ENCODE measurements around the gene REM2. TPM values are rescaled to one million over a fixed set of nuclear protein-coding genes. Genes with fewer than 3 reads are reported as not detected.

REM2 gene
- total RNA-seq, 1 experiment from 2014 or later: 0.73 TPM

DNA sequence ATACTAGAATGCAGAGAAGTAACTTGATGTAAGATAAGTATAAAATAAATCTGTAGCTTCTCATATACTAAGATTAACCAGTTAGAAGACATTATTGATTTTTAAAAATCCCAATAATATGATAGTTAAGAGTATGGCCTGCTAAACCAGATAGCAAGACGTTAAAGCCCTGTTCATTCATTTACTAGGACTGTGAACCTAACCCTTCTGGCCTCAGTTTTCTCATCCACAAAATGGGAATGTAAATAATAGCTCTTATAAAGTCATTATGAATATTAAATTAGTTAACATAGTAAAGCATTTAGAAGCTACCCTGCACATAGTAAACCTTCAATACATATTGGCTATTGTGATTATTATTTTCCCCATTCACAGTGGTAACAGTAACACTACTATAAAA, 52.1 kb downstream of the REM2 start:
- Histone ChIP-seq H3K36me3 (replicated peaks; ENCODE audit: control insufficient read depth, insufficient read depth, low read length) (no peaks in the 10 kb centered on the region), H3K4me3 (ENCODE audit: insufficient read depth, low read depth, low read length) (no peak overlapping the region), H3K27me3 (ENCODE audit: control insufficient read depth, insufficient read depth, low read length) (no peaks in the 10 kb centered on the region)
- no peak for DNase-seq

Other genes starting within 250 kb of the REM2 start
- gene OR6J1, start 238.9 kb upstream of the REM2 start, total RNA-seq (2014; rRNA removed; shearing (Covaris generic)): not detected in 2 replicates
- gene OXA1L, start 116.5 kb upstream of the REM2 start, total RNA-seq (2014; rRNA removed; shearing (Covaris generic)): 192 and 227 TPM in 2 replicates
- 5.7 and 8.3 TPM in 2 replicates for gene SLC7A7, start 67.8 kb upstream of the REM2 start, total RNA-seq (2014; rRNA removed; shearing (Covaris generic))
- gene MRPL52, start 53.3 kb upstream of the REM2 start, total RNA-seq (2014; rRNA removed; shearing (Covaris generic)): 80.8 and 86.6 TPM in 2 replicates
- 54.6 and 79.8 TPM in 2 replicates for gene MMP14, start 46.6 kb upstream of the REM2 start, total RNA-seq (2014; rRNA removed; shearing (Covaris generic))
- gene LRP10, start 11.5 kb upstream of the REM2 start, total RNA-seq (2014; rRNA removed; shearing (Covaris generic)): 9.5 and 19.3 TPM in 2 replicates
- gene RBM23, start 35.9 kb downstream of the REM2 start, total RNA-seq (2014; rRNA removed; shearing (Covaris generic)): 41.9 and 45.0 TPM in 2 replicates
- gene PRMT5, start 46.2 kb downstream of the REM2 start, total RNA-seq (2014; rRNA removed; shearing (Covaris generic)): 86.7 and 114 TPM in 2 replicates
- 96.5 and 104 TPM in 2 replicates for gene HAUS4, start 73.9 kb downstream of the REM2 start, total RNA-seq (2014; rRNA removed; shearing (Covaris generic))
- 27.0 and 27.5 TPM in 2 replicates for gene AJUBA, start 99.3 kb downstream of the REM2 start, total RNA-seq (2014; rRNA removed; shearing (Covaris generic))
- gene C14orf93, start 126.9 kb downstream of the REM2 start, total RNA-seq (2014; rRNA removed; shearing (Covaris generic)): 13.2 and 16.9 TPM in 2 replicates
- 262 and 328 TPM in 2 replicates for gene PSMB5, start 151.7 kb downstream of the REM2 start, total RNA-seq (2014; rRNA removed; shearing (Covaris generic))
- gene PSMB11, start 159.0 kb downstream of the REM2 start, total RNA-seq (2014; rRNA removed; shearing (Covaris generic)): not detected in 2 replicates
- 9.7 and 12.3 TPM in 2 replicates for gene CDH24, start 174.3 kb downstream of the REM2 start, total RNA-seq (2014; rRNA removed; shearing (Covaris generic))
- 83.4 and 89.5 TPM in 2 replicates for gene ACIN1, start 211.9 kb downstream of the REM2 start, total RNA-seq (2014; rRNA removed; shearing (Covaris generic))
- 73.7 and 97.8 TPM in 2 replicates for gene C14orf119, start 212.3 kb downstream of the REM2 start, total RNA-seq (2014; rRNA removed; shearing (Covaris generic))
- 0.42 TPM in 1 of 2 replicates, not detected in the other for gene CIROP, start 221.8 kb downstream of the REM2 start, total RNA-seq (2014; rRNA removed; shearing (Covaris generic))
- gene CEBPE, start 236.0 kb downstream of the REM2 start, total RNA-seq (2014; rRNA removed; shearing (Covaris generic)): 0.44 TPM in 1 of 2 replicates, not detected in the other